Activated B cell treated with CpG ODN at 0.5 μM for 24 hours (primary cell): ENCODE measurements around the gene ELOVL4. TPM values are rescaled to one million over a fixed set of nuclear protein-coding genes. Genes with fewer than 3 reads are reported as not detected.

Source experiments
- ATAC-seq: fragments of 200-7000 bp; cut with Tn5 transposase; one replicate; pipeline ENCODE4 v1.10.0; 2021; ENCODE audit warnings: low read depth, mild to moderate bottlenecking, moderate library complexity
- CTCF ChIA-PET: fragments of 350-600 bp; sonication (Branson Sonifier 250); formaldehyde crosslinking; loops from one replicate; lab custom pipeline; 2021; ENCODE audit warnings: antibody characterized with exemption; lab: Charles Lee
- POLR2A ChIA-PET: fragments of 350-600 bp; sonication (Branson Sonifier 250); formaldehyde crosslinking; loops from one replicate; lab custom pipeline; 2021; ENCODE audit warnings: antibody characterized with exemption; lab: Charles Lee
- DNase-seq: peaks from one replicate; pipeline ENCODE4 v3.0.0; 2022
- H3K27ac Mint-ChIP-seq: one replicate; pipeline ENCODE4 v1.8.0; 2020; ENCODE audit warnings: mixed read lengths
- H3K27me3 Mint-ChIP-seq: one replicate; pipeline ENCODE4 v1.8.0; 2021; ENCODE audit warnings: mixed read lengths
- H3K36me3 Mint-ChIP-seq: one replicate; pipeline ENCODE4 v1.8.0; 2021; ENCODE audit warnings: low read depth, mixed read lengths
- H3K4me1 Mint-ChIP-seq: one replicate; pipeline ENCODE4 v1.8.0; 2021; ENCODE audit warnings: mixed read lengths
- H3K4me3 Mint-ChIP-seq: one replicate; pipeline ENCODE4 v1.8.0; 2020; ENCODE audit warnings: mild to moderate bottlenecking, mixed read lengths
- H3K9me3 Mint-ChIP-seq: one replicate; pipeline ENCODE4 v1.8.0; 2020; ENCODE audit warnings: mixed read lengths
- intact Hi-C: fragments of 100-400 bp; cut with micrococcal nuclease; formaldehyde crosslinking; loops from one replicate; pipeline ENCODE4 v1.15.1; 2024
- total RNA-seq: library from RNA; stranded (reverse); gene quantifications from 2 replicates; pipeline ENCODE4 v1.2.3, GENCODE V29; 2022
- TF ChIP-seq, protein P1 (sequence below): fragments of 200-600 bp; IDR thresholded peaks from one replicate; pipeline ENCODE4 v1.8.0; 2022; ENCODE audit warnings: antibody characterized with exemption, mild to moderate bottlenecking

Gene ELOVL4
- total RNA-seq, 1 donor from 2014 or later, result not detected

- Mint-ChIP-seq H3K27ac (no peak overlapping the region), H3K27me3 (peaks cover 33% of the 10 kb centered on the region), H3K4me1 (no peaks in the 10 kb centered on the region), H3K4me3 (no peak overlapping the region), H3K36me3 (no peaks in the 10 kb centered on the region), H3K9me3 (peaks cover 3% of the 10 kb centered on the region)
- ChIA-PET CTCF (interaction anchor here (1.0 kb wide), 1 partner anchor 10 kb away, joined by 3 read pairs; no protein-coding TSS in a partner anchor), POLR2A (no interaction called here)
- no peak for ATAC-seq
- TF ChIP-seq, protein P1, sequence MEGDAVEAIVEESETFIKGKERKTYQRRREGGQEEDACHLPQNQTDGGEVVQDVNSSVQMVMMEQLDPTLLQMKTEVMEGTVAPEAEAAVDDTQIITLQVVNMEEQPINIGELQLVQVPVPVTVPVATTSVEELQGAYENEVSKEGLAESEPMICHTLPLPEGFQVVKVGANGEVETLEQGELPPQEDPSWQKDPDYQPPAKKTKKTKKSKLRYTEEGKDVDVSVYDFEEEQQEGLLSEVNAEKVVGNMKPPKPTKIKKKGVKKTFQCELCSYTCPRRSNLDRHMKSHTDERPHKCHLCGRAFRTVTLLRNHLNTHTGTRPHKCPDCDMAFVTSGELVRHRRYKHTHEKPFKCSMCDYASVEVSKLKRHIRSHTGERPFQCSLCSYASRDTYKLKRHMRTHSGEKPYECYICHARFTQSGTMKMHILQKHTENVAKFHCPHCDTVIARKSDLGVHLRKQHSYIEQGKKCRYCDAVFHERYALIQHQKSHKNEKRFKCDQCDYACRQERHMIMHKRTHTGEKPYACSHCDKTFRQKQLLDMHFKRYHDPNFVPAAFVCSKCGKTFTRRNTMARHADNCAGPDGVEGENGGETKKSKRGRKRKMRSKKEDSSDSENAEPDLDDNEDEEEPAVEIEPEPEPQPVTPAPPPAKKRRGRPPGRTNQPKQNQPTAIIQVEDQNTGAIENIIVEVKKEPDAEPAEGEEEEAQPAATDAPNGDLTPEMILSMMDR, result no peak
- intact Hi-C loops, result no loop called here
- DNase-seq, result no peak
Measured at GRCh38 chr6:79878142-79878748, 69.1 kb downstream of the ELOVL4 start.

- Mint-ChIP-seq H3K36me3 (no peaks in the 10 kb centered on the region), H3K27me3 (peaks cover 24% of the 10 kb centered on the region), H3K4me3 (no peak overlapping the region), H3K27ac (no peak overlapping the region), H3K9me3 (no peaks in the 10 kb centered on the region), H3K4me1 (peaks cover 6% of the 10 kb centered on the region)
- ATAC-seq, result no peak
- intact Hi-C loops, result no loop called here
- no peak for DNase-seq
- ChIA-PET POLR2A (no interaction called here), CTCF (interaction anchor here (1.4 kb wide), 1 partner anchor 9 kb away, joined by 4 read pairs; no protein-coding TSS in a partner anchor)
- TF ChIP-seq, protein P1, result no peak
Measured at GRCh38 chr6:79874531-79875134, 72.7 kb downstream of the ELOVL4 start.

DNA sequence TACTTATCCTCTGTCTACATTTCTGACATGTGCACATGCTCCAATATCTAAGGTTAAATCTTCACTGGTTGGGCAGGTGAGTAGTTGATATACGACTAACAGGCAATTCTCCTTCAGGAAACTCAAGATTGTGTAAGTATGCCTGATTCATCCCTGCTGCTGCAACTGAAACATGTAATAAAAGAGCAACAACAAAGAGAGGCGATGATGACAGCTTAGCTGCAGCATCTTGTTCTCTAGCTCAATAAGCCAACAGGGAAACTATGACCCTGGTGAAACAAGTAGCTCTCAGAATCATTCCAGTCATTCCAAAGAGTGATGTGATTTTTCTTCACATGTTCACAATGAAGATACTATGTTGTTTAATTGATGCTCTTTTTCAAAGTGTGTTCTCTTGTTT is 74.4 kb downstream of the ELOVL4 start:
- Mint-ChIP-seq H3K4me1 (peaks cover 10% of the 10 kb centered on the region), H3K4me3 (no peak overlapping the region), H3K36me3 (no peaks in the 10 kb centered on the region), H3K27ac (no peak overlapping the region), H3K27me3 (peaks cover 22% of the 10 kb centered on the region), H3K9me3 (no peaks in the 10 kb centered on the region)
- CTCF ChIA-PET, result no interaction called here
- TF ChIP-seq, protein P1, result no peak
- POLR2A ChIA-PET, result no interaction called here
- ATAC-seq (no peak), DNase-seq (no peak)
- intact Hi-C loops, result no loop called here

DNA sequence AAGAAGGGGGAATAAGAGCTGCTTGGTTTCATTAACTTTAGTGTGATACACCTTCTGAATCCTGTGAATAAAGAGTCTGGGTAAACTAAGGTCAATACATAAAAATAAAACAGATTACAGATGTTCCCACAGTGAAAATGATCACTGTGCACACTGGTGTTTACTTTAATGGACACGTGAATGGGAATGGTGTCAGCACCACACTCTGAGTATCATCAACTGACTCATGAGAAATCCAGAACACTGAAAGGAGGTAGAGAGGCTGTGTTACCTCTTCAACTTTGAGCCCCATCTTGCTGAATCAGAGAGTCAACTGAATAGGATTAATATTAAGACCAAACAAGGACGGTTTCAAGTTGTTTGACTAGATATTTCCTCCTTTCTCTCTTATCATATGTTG is 75.0 kb downstream of the ELOVL4 start:
- Mint-ChIP-seq H3K27me3 (peaks cover 21% of the 10 kb centered on the region), H3K9me3 (no peaks in the 10 kb centered on the region), H3K4me3 (no peak overlapping the region), H3K36me3 (no peaks in the 10 kb centered on the region), H3K27ac (no peak overlapping the region), H3K4me1 (peaks cover 10% of the 10 kb centered on the region)
- TF ChIP-seq, protein P1, result no peak
- intact Hi-C loops, result no loop called here
- no peak for ATAC-seq
- POLR2A ChIA-PET, result no interaction called here
- DNase-seq, result no peak
- CTCF ChIA-PET, result no interaction called here

DNA sequence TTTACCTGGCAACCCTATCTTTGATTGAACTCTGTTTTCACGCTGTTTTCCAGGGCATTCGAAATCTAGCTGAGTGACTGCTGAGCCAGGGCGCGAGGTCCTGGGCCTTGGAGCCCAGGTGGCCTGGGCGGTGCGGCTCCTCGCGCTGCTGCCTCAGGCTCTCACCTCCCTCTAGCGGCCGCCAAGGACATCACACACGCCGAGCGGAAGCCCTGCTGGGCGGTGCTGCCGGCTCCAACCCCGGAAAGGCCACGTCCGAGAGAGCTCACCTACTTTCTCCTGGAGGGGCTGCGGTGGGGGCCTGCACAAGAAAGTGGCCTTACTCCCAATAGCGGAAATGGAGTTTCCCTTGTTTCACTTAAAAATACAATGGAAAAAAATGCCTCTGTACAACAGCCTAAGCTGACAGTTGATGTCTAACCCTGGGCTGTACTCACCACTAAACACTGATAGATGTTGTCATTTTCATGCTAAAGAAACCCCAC is 77.7 kb downstream of the ELOVL4 start:
- ChIA-PET POLR2A (interaction anchor here (0.6 kb wide), 1 partner anchor 139 kb away, joined by 3 read pairs; no protein-coding TSS in a partner anchor), CTCF (interaction anchor here (1.4 kb wide), 1 partner anchor 28 kb away, joined by 3 read pairs; no protein-coding TSS in a partner anchor)
- peaks cover 10% of the 10 kb centered on the region for H3K4me1 Mint-ChIP-seq

More for the DNA sequence above, 77.7 kb downstream of the ELOVL4 start:
- Mint-ChIP-seq H3K27ac (no peak overlapping the region), H3K27me3 (peaks cover 4% of the 10 kb centered on the region), H3K9me3 (no peaks in the 10 kb centered on the region), H3K36me3 (no peaks in the 10 kb centered on the region), H3K4me3 (peak overlapping the region; percentile 65)
- TF ChIP-seq, protein P1, result peak; percentile 71
- intact Hi-C loops, result loop anchor here (2.0 to 10.0 kb wide), 5 partner anchors 135 to 1883 kb away; partner anchors contain the start of genes HMGN3, TENT5A and TTK
- DNase-seq (peak; percentile 65), ATAC-seq (peak; percentile 100)
